ENCODE results near the gene OCIAD2.

Gene OCIAD2

GRCh38 chr4:48836658-48837057, 69.9 kb downstream of the OCIAD2 start:
- no peak for DNase-seq (ENCODE audit: low read depth)
- H3K4me3 ChIP-seq (ENCODE audit: low read depth, low read length), result no peak overlapping the region
- TF ChIP-seq, protein P1, sequence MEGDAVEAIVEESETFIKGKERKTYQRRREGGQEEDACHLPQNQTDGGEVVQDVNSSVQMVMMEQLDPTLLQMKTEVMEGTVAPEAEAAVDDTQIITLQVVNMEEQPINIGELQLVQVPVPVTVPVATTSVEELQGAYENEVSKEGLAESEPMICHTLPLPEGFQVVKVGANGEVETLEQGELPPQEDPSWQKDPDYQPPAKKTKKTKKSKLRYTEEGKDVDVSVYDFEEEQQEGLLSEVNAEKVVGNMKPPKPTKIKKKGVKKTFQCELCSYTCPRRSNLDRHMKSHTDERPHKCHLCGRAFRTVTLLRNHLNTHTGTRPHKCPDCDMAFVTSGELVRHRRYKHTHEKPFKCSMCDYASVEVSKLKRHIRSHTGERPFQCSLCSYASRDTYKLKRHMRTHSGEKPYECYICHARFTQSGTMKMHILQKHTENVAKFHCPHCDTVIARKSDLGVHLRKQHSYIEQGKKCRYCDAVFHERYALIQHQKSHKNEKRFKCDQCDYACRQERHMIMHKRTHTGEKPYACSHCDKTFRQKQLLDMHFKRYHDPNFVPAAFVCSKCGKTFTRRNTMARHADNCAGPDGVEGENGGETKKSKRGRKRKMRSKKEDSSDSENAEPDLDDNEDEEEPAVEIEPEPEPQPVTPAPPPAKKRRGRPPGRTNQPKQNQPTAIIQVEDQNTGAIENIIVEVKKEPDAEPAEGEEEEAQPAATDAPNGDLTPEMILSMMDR (IDR thresholded peaks at IDR 0.05; ENCODE audit: control insufficient read depth, extremely low read depth, insufficient read depth), result no peak
